BJ (cell line): ENCODE measurements around the gene FAM13B. TPM values are rescaled to one million over a fixed set of nuclear protein-coding genes. Genes with fewer than 3 reads are reported as not detected.

Experiments used
- CTCF ChIA-PET: fragments of 350-600 bp; formaldehyde crosslinking; extraction: SDS; loops from one replicate; lab custom pipeline; 2021; ENCODE audit warnings: antibody characterized with exemption, inconsistent platforms; lab: Yijun Ruan, JAX
- POLR2A ChIA-PET: fragments of 300-600 bp; sonication (Branson Sonifier 250); formaldehyde crosslinking; extraction: SDS; loops from one replicate; lab custom pipeline; 2021; ENCODE audit warnings: antibody characterized with exemption; lab: Charles Lee
- DNase-seq: peaks from one replicate; pipeline ENCODE4 v3.0.0-alpha.2; 2011; ENCODE audit warnings: low read depth
- H3K27me3 ChIP-seq: 2 replicates; pipeline ENCODE4 v1.6.0; 2011; ENCODE audit warnings: low read length; ENCODE audit not compliant: control insufficient read depth, insufficient read depth
- H3K36me3 ChIP-seq: 2 replicates; pipeline ENCODE4 v1.5.1; 2011; ENCODE audit warnings: low read length; ENCODE audit not compliant: control insufficient read depth, insufficient read depth
- H3K4me3 ChIP-seq: 2 replicates; pipeline ENCODE4 v1.5.1; 2011; ENCODE audit warnings: low read depth, mild to moderate bottlenecking, control low read depth, low read length
- polyA plus RNA-seq: library from polyadenylated mRNA; depleted of rRNA; stranded (reverse); fragments of >200 nt; gene quantifications from 2 replicates; pipeline ENCODE4 v1.2.3, GENCODE V29; 2011
- TF ChIP-seq, protein P1 (sequence below): IDR thresholded peaks from 2 replicates; pipeline ENCODE4 v1.5.1; 2011; ENCODE audit warnings: low read depth, mild to moderate bottlenecking, control low read depth, inconsistent platforms, low read length, moderate library complexity; ENCODE audit not compliant: insufficient read depth

FAM13B gene
- polyA plus RNA-seq, 1 experiment: 12.6 TPM

- H3K36me3 ChIP-seq: peaks cover 5% of the 10 kb centered on the region
- H3K4me3 ChIP-seq: no peak overlapping the region
- POLR2A ChIA-PET: no interaction called here
- TF ChIP-seq, protein P1, sequence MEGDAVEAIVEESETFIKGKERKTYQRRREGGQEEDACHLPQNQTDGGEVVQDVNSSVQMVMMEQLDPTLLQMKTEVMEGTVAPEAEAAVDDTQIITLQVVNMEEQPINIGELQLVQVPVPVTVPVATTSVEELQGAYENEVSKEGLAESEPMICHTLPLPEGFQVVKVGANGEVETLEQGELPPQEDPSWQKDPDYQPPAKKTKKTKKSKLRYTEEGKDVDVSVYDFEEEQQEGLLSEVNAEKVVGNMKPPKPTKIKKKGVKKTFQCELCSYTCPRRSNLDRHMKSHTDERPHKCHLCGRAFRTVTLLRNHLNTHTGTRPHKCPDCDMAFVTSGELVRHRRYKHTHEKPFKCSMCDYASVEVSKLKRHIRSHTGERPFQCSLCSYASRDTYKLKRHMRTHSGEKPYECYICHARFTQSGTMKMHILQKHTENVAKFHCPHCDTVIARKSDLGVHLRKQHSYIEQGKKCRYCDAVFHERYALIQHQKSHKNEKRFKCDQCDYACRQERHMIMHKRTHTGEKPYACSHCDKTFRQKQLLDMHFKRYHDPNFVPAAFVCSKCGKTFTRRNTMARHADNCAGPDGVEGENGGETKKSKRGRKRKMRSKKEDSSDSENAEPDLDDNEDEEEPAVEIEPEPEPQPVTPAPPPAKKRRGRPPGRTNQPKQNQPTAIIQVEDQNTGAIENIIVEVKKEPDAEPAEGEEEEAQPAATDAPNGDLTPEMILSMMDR: no peak
- CTCF ChIA-PET: interaction anchor here (0.5 to 1.4 kb wide), 4 partner anchors 9 to 191 kb away, joined by 3 to 4 read pairs (median 3); no protein-coding TSS in a partner anchor
- H3K27me3 ChIP-seq: no peaks in the 10 kb centered on the region
- DNase-seq: no peak
These were observed 97.2 kb downstream of the FAM13B start for GRCh38 chr5:137935694-137936093.

DNA sequence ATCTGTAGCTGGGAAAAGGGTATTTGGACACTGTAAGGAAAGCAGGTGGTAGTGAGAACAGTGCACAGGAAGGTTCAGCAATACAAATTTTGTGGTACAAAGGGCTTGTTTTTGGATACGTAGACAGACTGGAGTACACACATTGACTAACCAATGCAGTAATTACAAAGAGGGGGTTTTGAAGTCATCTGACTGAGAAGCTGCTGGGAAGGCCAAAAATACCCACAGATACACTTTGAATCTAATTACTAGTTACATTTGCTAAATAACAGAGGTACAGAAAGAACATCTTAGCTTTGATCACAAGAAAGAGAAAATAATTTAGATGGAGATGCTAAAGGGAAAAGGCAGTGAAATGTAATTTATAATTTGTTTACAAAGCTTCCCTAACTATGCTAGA is 97.7 kb downstream of the FAM13B start:
- no peak for DNase-seq
- ChIA-PET POLR2A (no interaction called here), CTCF (interaction anchor here (0.5 to 1.4 kb wide), 2 partner anchors 10 to 191 kb away, joined by 3 read pairs; no protein-coding TSS in a partner anchor)
- Histone ChIP-seq H3K27me3 (no peaks in the 10 kb centered on the region), H3K4me3 (no peak overlapping the region), H3K36me3 (peaks cover 5% of the 10 kb centered on the region)
- TF ChIP-seq, protein P1: no peak

DNA sequence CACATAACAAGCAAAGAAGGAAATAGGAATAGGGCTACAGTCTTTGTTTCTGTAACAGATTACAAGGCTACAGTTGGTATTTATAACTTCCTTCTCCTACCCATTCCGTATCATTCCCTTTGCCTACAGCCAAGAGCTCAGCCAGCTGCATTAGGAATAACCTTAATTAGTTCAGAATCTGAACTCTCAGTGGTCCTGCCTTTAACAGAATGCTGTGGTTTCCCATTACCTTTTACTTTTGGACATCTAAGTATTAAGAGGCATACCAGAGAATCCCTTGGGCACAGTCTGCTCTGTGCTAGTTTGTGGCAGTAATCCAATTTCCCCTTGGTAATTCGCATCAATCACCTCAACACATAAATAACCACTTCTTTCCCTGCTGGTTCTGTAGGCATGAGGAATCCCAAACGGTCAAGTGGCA is 99.4 kb downstream of the FAM13B start:
- ChIA-PET POLR2A (no interaction called here), CTCF (no interaction called here)
- H3K27me3 ChIP-seq: no peaks in the 10 kb centered on the region

GRCh38 chr5:137932800-137933199 is 100.1 kb downstream of the FAM13B start:
- ChIA-PET POLR2A (no interaction called here), CTCF (interaction anchor here (0.7 kb wide), 1 partner anchor 12 kb away, joined by 3 read pairs; no protein-coding TSS in a partner anchor)
- no peak for DNase-seq
- no peaks in the 10 kb centered on the region for H3K36me3 ChIP-seq
- TF ChIP-seq, protein P1: no peak
- H3K27me3 ChIP-seq: no peaks in the 10 kb centered on the region
- no peak overlapping the region for H3K4me3 ChIP-seq

More for the DNA sequence above, 99.4 kb downstream of the FAM13B start:
- DNase-seq: no peak
- no peak overlapping the region for H3K4me3 ChIP-seq
- H3K36me3 ChIP-seq: no peaks in the 10 kb centered on the region
- TF ChIP-seq, protein P1: no peak

- H3K27me3 ChIP-seq: no peaks in the 10 kb centered on the region
- POLR2A ChIA-PET: no interaction called here
- DNase-seq: no peak
- CTCF ChIA-PET: no interaction called here
- H3K36me3 ChIP-seq: no peaks in the 10 kb centered on the region
- TF ChIP-seq, protein P1: 0 out of 2 replicates have a peak, but pooled peaks have one; percentile 19
- no peak overlapping the region for H3K4me3 ChIP-seq
These were observed 109.0 kb downstream of the FAM13B start for GRCh38 chr5:137923856-137924255.
